HCT116 (cell line): Measurements from ENCODE around the gene DPH1. TPM values are rescaled to one million over a fixed set of nuclear protein-coding genes. Genes with fewer than 3 reads are reported as not detected.

Experiments used
- ATAC-seq: fragments of 200-7000 bp; cut with Tn5 transposase; 2 replicates; pipeline ENCODE4 v1.9.1; 2020; ENCODE audit warnings: mild to moderate bottlenecking, moderate library complexity
- BruUV-seq: library from RNA; stranded (reverse); fragments of 400-500 nt; replicated peaks from 2 replicates; lab custom pipeline; 2021; lab: Mats Ljungman, UMichigan
- CTCF ChIA-PET: fragments of 300-600 bp; sonication (Branson Sonifier 250); formaldehyde crosslinking; loops from one replicate; lab custom pipeline; 2021; ENCODE audit warnings: antibody characterized with exemption; lab: Charles Lee
- POLR2A ChIA-PET: fragments of 300-600, 350-600 bp; sonication (Branson Sonifier 250); formaldehyde crosslinking; loops from one replicate; lab custom pipeline; 2021; ENCODE audit warnings: antibody characterized with exemption; lab: Charles Lee
- RAD21 ChIA-PET, 2 experiments: fragments of 300-600 bp; sonication (Branson Sonifier 250); formaldehyde crosslinking; loops; one replicate each; lab custom pipeline; 2023; ENCODE audit warnings: low total read pairs in 2 of 2; ENCODE audit not compliant: uncharacterized antibody in 2 of 2, unreplicated experiment in 2 of 2, low non-redundant PET in 1 of 2; lab: Charles Lee
- DNase-seq: peaks from one replicate; pipeline ENCODE4 v3.0.0-alpha.2; 2010; ENCODE audit warnings: low read depth, low spot score
- H2AFZ ChIP-seq: fragments of 200-600 bp; shearing (Covaris generic), sonication (generic); 2 replicates; pipeline ENCODE4 v1.6.1; 2017; ENCODE audit warnings: low read depth, mixed run types, mixed read lengths, antibody characterized with exemption, low read length; ENCODE audit not compliant: poor library complexity, severe bottlenecking
- H3K27ac ChIP-seq: 2 replicates; pipeline ENCODE4 v1.5.1; 2012; ENCODE audit warnings: low read depth, low read length
- H3K27me3 ChIP-seq: fragments of 200-600 bp; sonication (generic); 2 replicates; pipeline ENCODE4 v1.6.1; 2016; ENCODE audit warnings: mixed run types, low read length, mixed read lengths; ENCODE audit not compliant: insufficient read depth
- H3K36me3 ChIP-seq, 2 experiments: fragments of 200-500 bp in 1 of 2; fragments of 200-600 bp in 1 of 2; sonication (Bioruptor generic) in 1 of 2; sonication (generic) in 1 of 2; 2 replicates each; pipeline versions ENCODE4 v1.5.1 to v1.6.1; 2014 to 2016; ENCODE audit warnings: low read length in 2 of 2, inconsistent platforms in 1 of 2, mixed read lengths in 1 of 2, mixed run types in 1 of 2; ENCODE audit not compliant: insufficient read depth in 2 of 2, control insufficient read depth in 1 of 2
- H3K4me1 ChIP-seq, 2 experiments: fragments of 200-600 bp in 1 of 2; sonication (generic) in 1 of 2; 2 replicates each; pipeline versions ENCODE4 v1.5.1 to v1.6.1; 2012 to 2017; ENCODE audit warnings: low read length in 2 of 2, inconsistent platforms in 1 of 2, mild to moderate bottlenecking in 1 of 2, mixed read lengths in 1 of 2, mixed run types in 1 of 2, moderate library complexity in 1 of 2; ENCODE audit not compliant: insufficient read depth in 2 of 2, control insufficient read depth in 1 of 2
- H3K4me2 ChIP-seq: fragments of 200-600 bp; sonication (generic); 2 replicates; pipeline ENCODE4 v1.6.1; 2017; ENCODE audit warnings: mixed run types, low read length, mixed read lengths
- H3K4me3 ChIP-seq, 2 experiments: fragments of 200-600 bp in 1 of 2; sonication (generic) in 1 of 2; replicated peaks in 1 of 2; 2 replicates each; pipeline ENCODE4 v1.5.1; 2011 to 2016; ENCODE audit warnings: low read length in 2 of 2, control low read depth in 1 of 2, low read depth in 1 of 2, mild to moderate bottlenecking in 1 of 2, mixed read lengths in 1 of 2, mixed run types in 1 of 2
- H3K79me2 ChIP-seq: fragments of 200-600 bp; sonication (generic); 2 replicates; pipeline ENCODE4 v1.6.1; 2017; ENCODE audit warnings: mild to moderate bottlenecking, mixed run types, low read length, moderate library complexity, mixed read lengths; ENCODE audit not compliant: insufficient read depth
- H3K9ac ChIP-seq: fragments of 200-600 bp; sonication (generic); 2 replicates; pipeline ENCODE4 v1.6.1; 2016; ENCODE audit warnings: low read length, mixed read lengths
- H3K9me2 ChIP-seq: fragments of 200-600 bp; sonication (generic), shearing (Covaris generic); 2 replicates; pipeline ENCODE4 v1.6.1; 2017; ENCODE audit warnings: mixed run types, mild to moderate bottlenecking, moderate library complexity; ENCODE audit not compliant: insufficient read depth
- H3K9me3 ChIP-seq, 2 experiments: fragments of 200-500 bp in 1 of 2; fragments of 200-600 bp in 1 of 2; sonication (Bioruptor generic) in 1 of 2; sonication (generic) in 1 of 2; 2 replicates each; pipeline ENCODE4 v1.6.1; 2014 to 2017; ENCODE audit warnings: low read length in 2 of 2, mixed read lengths in 2 of 2, inconsistent platforms in 1 of 2, low read depth in 1 of 2, mild to moderate bottlenecking in 1 of 2, mixed run types in 1 of 2, moderate library complexity in 1 of 2; ENCODE audit not compliant: control insufficient read depth in 1 of 2, insufficient read depth in 1 of 2
- H4K20me1 ChIP-seq: fragments of 200-600 bp; sonication (generic), shearing (Covaris generic); 2 replicates; pipeline ENCODE4 v1.6.1; 2017; ENCODE audit warnings: mixed run types, mild to moderate bottlenecking, moderate library complexity; ENCODE audit not compliant: insufficient read depth
- CBX3 ChIP-seq: IDR thresholded peaks from 2 replicates; pipeline ENCODE4 v1.6.1; 2012; ENCODE audit warnings: low read depth
- EGR1 ChIP-seq: IDR thresholded peaks from 2 replicates; pipeline ENCODE4 v1.6.1; 2012; ENCODE audit warnings: low read depth
- MAX ChIP-seq: IDR thresholded peaks from 2 replicates; pipeline ENCODE4 v1.6.1; 2012
- SIN3A ChIP-seq: IDR thresholded peaks from 2 replicates; pipeline ENCODE4 v1.6.1; 2012; ENCODE audit warnings: low read depth
- SRF ChIP-seq: IDR thresholded peaks from 2 replicates; pipeline ENCODE4 v1.6.1; 2012; ENCODE audit warnings: low read depth
- YY1 ChIP-seq: IDR thresholded peaks from 2 replicates; pipeline ENCODE4 v1.6.1; 2011; ENCODE audit warnings: low read length, low read depth, moderate library complexity, mild to moderate bottlenecking; ENCODE audit not compliant: insufficient replicate concordance; ENCODE audit errors: extremely low read depth
- ZBTB33 ChIP-seq: IDR thresholded peaks from 2 replicates; pipeline ENCODE4 v1.6.1; 2011; ENCODE audit warnings: mild to moderate bottlenecking, low read length, moderate library complexity; ENCODE audit not compliant: insufficient replicate concordance; ENCODE audit errors: extremely low read depth
- ZNF274 ChIP-seq: fragments of 200-500 bp; sonication (Bioruptor generic); IDR thresholded peaks from 2 replicates; pipeline ENCODE4 v1.6.1; 2014; ENCODE audit warnings: mild to moderate bottlenecking, low read depth, low read length, inconsistent platforms
- intact Hi-C: fragments of 100-400 bp; cut with micrococcal nuclease; formaldehyde crosslinking; loops from 2 replicates; pipeline ENCODE4 v1.10.0; 2022
- total RNA-seq: library from RNA; stranded (reverse); gene quantifications from one replicate; pipeline ENCODE4 v1.2.1, GENCODE V29; 2021; ENCODE audit not compliant: unreplicated experiment

Gene DPH1
- total RNA-seq, 1 experiment from 2014 or later, result 47.2 TPM

- Histone ChIP-seq H2AFZ (no peak overlapping the region), H3K27ac (no peak overlapping the region), H3K4me2 (no peak overlapping the region), H3K36me3 (no peaks in the 10 kb centered on the region), H3K4me3 (no peak overlapping the region), H3K4me1 (peaks cover 0 to 24% of the 10 kb centered on the region in 2 experiments; a peak in 3 of 4 replicates), H3K27me3 (no peaks in the 10 kb centered on the region), H3K9me3 (no peaks in the 10 kb centered on the region), H3K9ac (no peak overlapping the region), H3K9me2 (no peaks in the 10 kb centered on the region), H4K20me1 (no peaks in the 10 kb centered on the region), H3K79me2 (no peaks in the 10 kb centered on the region)
- no peak for TF ChIP-seq SRF
- TF ChIP-seq ZNF274, result no peak
- TF ChIP-seq MAX, result no peak
- no peak for TF ChIP-seq ZBTB33
- no peak for TF ChIP-seq EGR1
- TF ChIP-seq CBX3, result no peak
- TF ChIP-seq YY1, result no peak
- TF ChIP-seq SIN3A, result no peak
- ChIA-PET CTCF (interaction anchor here (1.3 kb wide), 1 partner anchor 9 kb away, joined by 3 read pairs; no protein-coding TSS in a partner anchor), RAD21 (no interaction called here), POLR2A (no interaction called here)
- DNase-seq (no peak), ATAC-seq (no peak)
- intact Hi-C loops, result no loop called here
- no TSS peak for BruUV-seq
Measured at GRCh38 chr17:2067048-2067561, 37.2 kb downstream of the DPH1 start.
